PC-3 (cell line): ENCODE results near the gene STEAP2. TPM values are rescaled to one million over a fixed set of nuclear protein-coding genes. Genes with fewer than 3 reads are reported as not detected.

Source experiments
- ATAC-seq: fragments of 200-7000 bp; cut with Tn5 transposase; 2 replicates; pipeline ENCODE4 v1.9.1; 2020; ENCODE audit warnings: mild to moderate bottlenecking, moderate library complexity
- BruUV-seq: library from RNA; stranded (reverse); fragments of 400-500 nt; replicated peaks from 2 replicates; lab custom pipeline; 2021; lab: Mats Ljungman, UMichigan
- CTCF ChIA-PET: fragments of 300-600 bp; sonication (Branson Sonifier 250); formaldehyde crosslinking; loops from one replicate; lab custom pipeline; 2022; ENCODE audit warnings: antibody characterized with exemption; lab: Charles Lee
- POLR2A ChIA-PET: fragments of 300-600 bp; sonication (Branson Sonifier 250); formaldehyde crosslinking; loops from one replicate; lab custom pipeline; 2022; ENCODE audit warnings: antibody characterized with exemption; ENCODE audit not compliant: unreplicated experiment; lab: Charles Lee
- DNase-seq: peaks from one replicate; pipeline ENCODE4 v3.0.0-alpha.2; 2015
- H2AFZ ChIP-seq: fragments of 300-600 bp; sonication (generic); 2 replicates; pipeline ENCODE4 v1.6.0; 2016; ENCODE audit warnings: antibody characterized with exemption, low read length
- H3F3A ChIP-seq: fragments of 300-600 bp; sonication (generic); one replicate; pipeline ENCODE4 v1.6.0; 2017; ENCODE audit warnings: antibody characterized with exemption, low read length, control low read depth, mild to moderate bottlenecking; ENCODE audit not compliant: unreplicated experiment
- H3K27ac ChIP-seq: fragments of 300-600 bp; sonication (generic); 2 replicates; pipeline ENCODE4 v1.5.1; 2016; ENCODE audit warnings: mild to moderate bottlenecking, low read length
- H3K27me3 ChIP-seq: fragments of 300-600 bp; sonication (generic); 2 replicates; pipeline ENCODE4 v1.6.1; 2016; ENCODE audit warnings: low read length, mixed read lengths
- H3K36me3 ChIP-seq: fragments of 300-600 bp; sonication (generic); 2 replicates; pipeline ENCODE4 v1.6.1; 2016; ENCODE audit warnings: low read depth, mixed run types, low read length, mixed read lengths
- H3K4me1 ChIP-seq: fragments of 300-600 bp; sonication (generic); 2 replicates; pipeline ENCODE4 v1.5.1; 2016; ENCODE audit warnings: low read length; ENCODE audit not compliant: insufficient read depth
- H3K4me2 ChIP-seq: fragments of 300-600 bp; sonication (generic); 2 replicates; pipeline ENCODE4 v1.6.0; 2016; ENCODE audit warnings: low read length
- H3K4me3 ChIP-seq: fragments of 300-600 bp; sonication (generic); 2 replicates; pipeline ENCODE4 v1.5.1; 2016; ENCODE audit warnings: mild to moderate bottlenecking, low read length, mixed read lengths
- H3K79me2 ChIP-seq: fragments of 300-600 bp; sonication (generic); 2 replicates; pipeline ENCODE4 v1.6.1; 2017; ENCODE audit warnings: low read length, mixed read lengths
- H3K9ac ChIP-seq: fragments of 300-600 bp; sonication (generic); 2 replicates; pipeline ENCODE4 v1.6.0; 2016; ENCODE audit warnings: mild to moderate bottlenecking, low read length
- H3K9me2 ChIP-seq: fragments of 300-600 bp; sonication (generic); replicated peaks from 2 replicates; pipeline ENCODE4 v1.6.1; 2016; ENCODE audit warnings: mixed run types, low read length, mixed read lengths
- H3K9me3 ChIP-seq: fragments of 300-600 bp; sonication (generic); 2 replicates; pipeline ENCODE4 v1.6.1; 2016; ENCODE audit warnings: low read length, mixed read lengths
- H4K20me1 ChIP-seq: fragments of 300-600 bp; sonication (generic); 2 replicates; pipeline ENCODE4 v1.6.1; 2016; ENCODE audit warnings: low read length, mixed read lengths
- CTCF ChIP-seq: fragments of 300-600 bp; sonication (generic); conservative IDR thresholded peaks from 2 replicates; pipeline ENCODE4 v1.5.1; 2017; ENCODE audit warnings: antibody characterized with exemption, low read depth, mild to moderate bottlenecking, low read length
- EZH2 ChIP-seq: fragments of 300-600 bp; sonication (generic); IDR thresholded peaks from one replicate; pipeline ENCODE4 v1.6.1; 2017; ENCODE audit warnings: antibody characterized with exemption, mild to moderate bottlenecking, low read length; ENCODE audit not compliant: unreplicated experiment
- EZH2phosphoT487 ChIP-seq: fragments of 300-600 bp; sonication (generic); IDR thresholded peaks from 2 replicates; pipeline ENCODE4 v1.6.1; 2018; ENCODE audit warnings: mild to moderate bottlenecking, antibody characterized with exemption, low read length, borderline replicate concordance
- intact Hi-C: fragments of 100-400 bp; cut with micrococcal nuclease; formaldehyde crosslinking; loops from 2 replicates; pipeline ENCODE4 v1.9.0; 2023
- total RNA-seq: library from RNA; depleted of rRNA; stranded (reverse); fragments of >200 nt; gene quantifications from 2 replicates; pipeline ENCODE4 v1.2.3, GENCODE V29; 2014

STEAP2 gene
- total RNA-seq, 1 experiment from 2014 or later = 7.0 TPM

GRCh38 chr7:90256778-90257177 is 45.2 kb downstream of the STEAP2 start:
- no peak for TF ChIP-seq EZH2
- no peak for TF ChIP-seq EZH2phosphoT487
- TF ChIP-seq CTCF = no peak
- CTCF ChIA-PET = interaction anchor here (0.9 kb wide), 1 partner anchor 45 kb away, joined by 3 read pairs; the partner anchor contains the start of gene STEAP2
- BruUV-seq = no TSS peak
- Histone ChIP-seq H2AFZ (no peak overlapping the region), H3K9ac (no peak overlapping the region), H3K79me2 (no peaks in the 10 kb centered on the region), H3K4me1 (no peaks in the 10 kb centered on the region), H4K20me1 (no peaks in the 10 kb centered on the region), H3K27me3 (no peaks in the 10 kb centered on the region), H3K4me2 (no peak overlapping the region), H3K9me3 (no peaks in the 10 kb centered on the region), H3K27ac (no peak overlapping the region), H3K4me3 (no peak overlapping the region), H3F3A (no peaks in the 10 kb centered on the region), H3K9me2 (no peaks in the 10 kb centered on the region), H3K36me3 (no peaks in the 10 kb centered on the region)
- intact Hi-C loops = no loop called here
- no peak for DNase-seq
- POLR2A ChIA-PET = no interaction called here
- no peak for ATAC-seq

GRCh38 chr7:90261441-90261840 is 49.9 kb downstream of the STEAP2 start:
- H4K20me1 ChIP-seq = no peaks in the 10 kb centered on the region
- H3F3A ChIP-seq = no peaks in the 10 kb centered on the region
- no peaks in the 10 kb centered on the region for H3K27me3 ChIP-seq
- DNase-seq = no peak
- H3K27ac ChIP-seq = no peak overlapping the region
- H3K4me2 ChIP-seq = no peak overlapping the region
- H3K9me2 ChIP-seq = no peaks in the 10 kb centered on the region
- no peak overlapping the region for H3K4me3 ChIP-seq
- no peak for ATAC-seq
- no peak overlapping the region for H2AFZ ChIP-seq
- no peaks in the 10 kb centered on the region for H3K36me3 ChIP-seq
- H3K9ac ChIP-seq = no peak overlapping the region
- intact Hi-C loops = no loop called here
- H3K79me2 ChIP-seq = no peaks in the 10 kb centered on the region
- H3K4me1 ChIP-seq = peaks cover 4% of the 10 kb centered on the region
- TF ChIP-seq EZH2 (no peak), CTCF (no peak), EZH2phosphoT487 (no peak)
- ChIA-PET POLR2A (no interaction called here), CTCF (no interaction called here)
- H3K9me3 ChIP-seq = no peaks in the 10 kb centered on the region
- no TSS peak for BruUV-seq

GRCh38 chr7:90262438-90262837 is 50.9 kb downstream of the STEAP2 start:
- no peaks in the 10 kb centered on the region for H3K9me3 ChIP-seq
- ChIA-PET CTCF (no interaction called here), POLR2A (no interaction called here)
- TF ChIP-seq CTCF (peak; percentile 57), EZH2phosphoT487 (no peak), EZH2 (no peak)
- no peak overlapping the region for H3K4me2 ChIP-seq
- H4K20me1 ChIP-seq = no peaks in the 10 kb centered on the region
- H3K27ac ChIP-seq = no peak overlapping the region
- H3K27me3 ChIP-seq = no peaks in the 10 kb centered on the region
- H3K36me3 ChIP-seq = no peaks in the 10 kb centered on the region
- H3K4me1 ChIP-seq = peaks cover 9% of the 10 kb centered on the region
- ATAC-seq (peak; percentile 82), DNase-seq (peak; percentile 70)
- BruUV-seq = no TSS peak
- H3F3A ChIP-seq = no peaks in the 10 kb centered on the region
- intact Hi-C loops = loop anchor here (1.0 to 2.0 kb wide), 5 partner anchors 18 to 164 kb away; partner anchors contain the start of gene CFAP69
- no peak overlapping the region for H3K4me3 ChIP-seq
- H2AFZ ChIP-seq = no peak overlapping the region
- H3K79me2 ChIP-seq = no peaks in the 10 kb centered on the region
- H3K9me2 ChIP-seq = no peaks in the 10 kb centered on the region
- H3K9ac ChIP-seq = no peak overlapping the region
